NCI-H524 (cell line): ENCODE results near the gene RAB6B.

ENCODE experiments used
- DNase-seq, 2 experiments: peaks; one replicate each; lab custom pipeline; 2025; lab: John Stamatoyannopoulos, UW

Gene RAB6B

GRCh38 chr3:133835961-133836360 is 59.7 kb downstream of the RAB6B start:
- no peak for DNase-seq

GRCh38 chr3:133835418-133835743 is 60.3 kb downstream of the RAB6B start:
- no peak for DNase-seq

- DNase-seq, result no peak
Observed at GRCh38 chr3:133834621-133835417, 60.9 kb downstream of the RAB6B start.

GRCh38 chr3:133833880-133834620 is 61.6 kb downstream of the RAB6B start:
- no peak for DNase-seq

- no peak for DNase-seq
Observed at GRCh38 chr3:133833267-133833666, 62.4 kb downstream of the RAB6B start.

- DNase-seq, result no peak
Observed at GRCh38 chr3:133832802-133833144, 62.9 kb downstream of the RAB6B start.

GRCh38 chr3:133831966-133832801 is 63.5 kb downstream of the RAB6B start:
- DNase-seq, result no peak

GRCh38 chr3:133830071-133830470 is 65.6 kb downstream of the RAB6B start:
- no peak for DNase-seq

- DNase-seq, result no peak
Observed at GRCh38 chr3:133829310-133829707, 66.4 kb downstream of the RAB6B start.

- DNase-seq, result no peak
Observed at GRCh38 chr3:133828576-133829309, 66.9 kb downstream of the RAB6B start.

- peak in 1 of 2 experiments; percentile 10 for DNase-seq
Observed at GRCh38 chr3:133827684-133828083, 68.0 kb downstream of the RAB6B start.

- DNase-seq, result no peak
Observed at GRCh38 chr3:133827136-133827535, 68.5 kb downstream of the RAB6B start.

GRCh38 chr3:133825969-133826727 is 69.5 kb downstream of the RAB6B start:
- no peak for DNase-seq

- DNase-seq, result no peak
Observed at GRCh38 chr3:133824961-133825485, 70.7 kb downstream of the RAB6B start.

GRCh38 chr3:133821767-133822638 is 73.7 kb downstream of the RAB6B start:
- peak in 1 of 2 experiments; percentile 17 for DNase-seq

GRCh38 chr3:133820889-133821675 is 74.6 kb downstream of the RAB6B start:
- DNase-seq, result no peak

- no peak for DNase-seq
Observed at GRCh38 chr3:133820129-133820528, 75.6 kb downstream of the RAB6B start.

- DNase-seq, result no peak
Observed at GRCh38 chr3:133815386-133815785, 80.3 kb downstream of the RAB6B start.

GRCh38 chr3:133812872-133813271 is 82.8 kb downstream of the RAB6B start:
- DNase-seq, result no peak
